ENCODE data around the gene UBAP2L.

UBAP2L gene

DNA sequence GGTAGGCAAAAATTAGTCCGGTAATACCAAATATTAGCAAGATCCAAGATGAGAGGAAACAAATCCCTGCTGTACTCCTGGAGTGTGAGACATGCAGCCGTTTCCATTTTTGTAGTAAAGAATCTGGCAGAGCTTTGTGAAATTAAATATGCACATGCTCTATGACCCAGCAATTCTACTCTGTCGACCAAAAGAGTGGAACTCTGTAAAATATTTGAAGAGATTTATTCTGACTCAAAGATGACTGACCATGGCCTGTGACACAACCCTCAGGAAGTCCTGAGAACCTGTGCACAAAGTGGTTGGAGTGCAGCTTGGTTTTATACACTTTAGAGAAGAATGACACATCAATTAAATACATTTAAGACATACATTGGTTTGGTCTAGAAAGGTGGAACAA is 67.9 kb downstream of the UBAP2L start:
- ATAC-seq (ENCODE audit: low read depth) = no peak
- no peaks in the 10 kb centered on the region for H3K36me3 ChIP-seq (ENCODE audit: low read depth)
- H3K9me3 ChIP-seq (ENCODE audit: severe bottlenecking) = no peaks in the 10 kb centered on the region
- H3K27me3 ChIP-seq (ENCODE audit: insufficient read depth, poor library complexity, severe bottlenecking) = peaks cover 6% of the 10 kb centered on the region
- no peak overlapping the region for H3K27ac ChIP-seq (ENCODE audit: poor library complexity, severe bottlenecking)
- no peaks in the 10 kb centered on the region for H3K4me1 ChIP-seq (ENCODE audit: insufficient read depth, poor library complexity, severe bottlenecking)
- TF ChIP-seq, protein P1, sequence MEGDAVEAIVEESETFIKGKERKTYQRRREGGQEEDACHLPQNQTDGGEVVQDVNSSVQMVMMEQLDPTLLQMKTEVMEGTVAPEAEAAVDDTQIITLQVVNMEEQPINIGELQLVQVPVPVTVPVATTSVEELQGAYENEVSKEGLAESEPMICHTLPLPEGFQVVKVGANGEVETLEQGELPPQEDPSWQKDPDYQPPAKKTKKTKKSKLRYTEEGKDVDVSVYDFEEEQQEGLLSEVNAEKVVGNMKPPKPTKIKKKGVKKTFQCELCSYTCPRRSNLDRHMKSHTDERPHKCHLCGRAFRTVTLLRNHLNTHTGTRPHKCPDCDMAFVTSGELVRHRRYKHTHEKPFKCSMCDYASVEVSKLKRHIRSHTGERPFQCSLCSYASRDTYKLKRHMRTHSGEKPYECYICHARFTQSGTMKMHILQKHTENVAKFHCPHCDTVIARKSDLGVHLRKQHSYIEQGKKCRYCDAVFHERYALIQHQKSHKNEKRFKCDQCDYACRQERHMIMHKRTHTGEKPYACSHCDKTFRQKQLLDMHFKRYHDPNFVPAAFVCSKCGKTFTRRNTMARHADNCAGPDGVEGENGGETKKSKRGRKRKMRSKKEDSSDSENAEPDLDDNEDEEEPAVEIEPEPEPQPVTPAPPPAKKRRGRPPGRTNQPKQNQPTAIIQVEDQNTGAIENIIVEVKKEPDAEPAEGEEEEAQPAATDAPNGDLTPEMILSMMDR (IDR thresholded peaks at IDR 0.05; ENCODE audit: poor library complexity, severe bottlenecking) = no peak
- DNase-seq (ENCODE audit: low spot score) = no peak
- H3K4me3 ChIP-seq (ENCODE audit: severe bottlenecking) = no peak overlapping the region

- Histone ChIP-seq H3K36me3 (ENCODE audit: low read depth) (no peaks in the 10 kb centered on the region), H3K9me3 (ENCODE audit: severe bottlenecking) (peaks cover 11% of the 10 kb centered on the region), H3K4me1 (ENCODE audit: insufficient read depth, poor library complexity, severe bottlenecking) (no peaks in the 10 kb centered on the region), H3K27me3 (ENCODE audit: insufficient read depth, poor library complexity, severe bottlenecking) (peaks cover 6% of the 10 kb centered on the region), H3K4me3 (ENCODE audit: severe bottlenecking) (no peak overlapping the region), H3K27ac (ENCODE audit: poor library complexity, severe bottlenecking) (no peak overlapping the region)
- DNase-seq (ENCODE audit: low spot score) = no peak
- no peak for ATAC-seq (ENCODE audit: low read depth)
- TF ChIP-seq, protein P1 (IDR thresholded peaks at IDR 0.05; ENCODE audit: poor library complexity, severe bottlenecking) = no peak
Measured at GRCh38 chr1:154290921-154291320, 70.2 kb downstream of the UBAP2L start.

DNA sequence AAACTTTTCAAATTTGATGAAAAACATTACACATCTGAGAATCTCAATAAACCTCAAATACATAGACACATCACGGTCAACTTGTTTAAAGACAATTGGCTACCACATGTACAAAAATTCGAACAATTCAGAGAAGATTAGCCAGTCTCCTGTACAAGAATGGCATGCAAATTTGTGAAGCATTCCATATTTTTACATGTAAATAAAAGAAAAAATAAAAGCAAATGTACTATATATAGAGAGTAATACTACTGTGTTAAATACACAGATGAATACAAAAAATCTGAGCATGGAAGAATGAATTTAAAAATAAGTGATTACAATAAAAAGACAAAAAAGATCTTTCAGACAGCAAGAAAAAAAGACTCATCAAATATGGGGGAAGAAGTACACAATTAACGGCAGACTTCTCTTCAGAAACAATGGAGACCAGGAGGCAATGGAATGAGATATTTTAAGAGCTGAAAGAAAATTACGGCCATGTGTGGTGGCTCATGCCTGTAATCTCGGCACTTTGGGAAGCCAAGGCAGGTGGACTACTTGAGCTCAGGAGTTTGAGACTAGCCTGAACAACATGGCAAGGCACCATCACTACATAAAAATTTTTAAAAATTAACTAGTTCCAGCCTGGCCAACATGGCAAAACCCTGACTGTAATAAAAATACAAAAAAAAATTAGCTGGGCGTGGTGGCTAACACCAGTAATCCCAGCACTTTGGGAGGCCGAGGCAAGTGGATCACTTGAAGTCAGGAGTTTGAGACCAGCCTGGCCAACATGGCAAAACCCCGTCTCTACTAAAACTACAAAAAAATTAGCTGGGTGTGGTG is 74.9 kb downstream of the UBAP2L start:
- Histone ChIP-seq H3K36me3 (ENCODE audit: low read depth) (no peaks in the 10 kb centered on the region), H3K4me1 (ENCODE audit: insufficient read depth, poor library complexity, severe bottlenecking) (no peaks in the 10 kb centered on the region), H3K27ac (ENCODE audit: poor library complexity, severe bottlenecking) (no peak overlapping the region), H3K9me3 (ENCODE audit: severe bottlenecking) (peaks cover 12% of the 10 kb centered on the region), H3K4me3 (ENCODE audit: severe bottlenecking) (no peak overlapping the region), H3K27me3 (ENCODE audit: insufficient read depth, poor library complexity, severe bottlenecking) (peaks cover 6% of the 10 kb centered on the region)
- DNase-seq (ENCODE audit: low spot score) (no peak), ATAC-seq (ENCODE audit: low read depth) (no peak)
- TF ChIP-seq, protein P1 (IDR thresholded peaks at IDR 0.05; ENCODE audit: poor library complexity, severe bottlenecking) = no peak

GRCh38 chr1:154301582-154301981 is 80.8 kb downstream of the UBAP2L start:
- H3K27me3 ChIP-seq (ENCODE audit: insufficient read depth, poor library complexity, severe bottlenecking) = no peaks in the 10 kb centered on the region
- no peak overlapping the region for H3K27ac ChIP-seq (ENCODE audit: poor library complexity, severe bottlenecking)
- no peak for ATAC-seq (ENCODE audit: low read depth)

More at GRCh38 chr1:154301582-154301981, 80.8 kb downstream of the UBAP2L start:
- no peaks in the 10 kb centered on the region for H3K36me3 ChIP-seq (ENCODE audit: low read depth)
- TF ChIP-seq, protein P1 (IDR thresholded peaks at IDR 0.05; ENCODE audit: poor library complexity, severe bottlenecking) = no peak
- H3K4me3 ChIP-seq (ENCODE audit: severe bottlenecking) = no peak overlapping the region
- H3K9me3 ChIP-seq (ENCODE audit: severe bottlenecking) = no peaks in the 10 kb centered on the region
- DNase-seq (ENCODE audit: low spot score) = no peak
- H3K4me1 ChIP-seq (ENCODE audit: insufficient read depth, poor library complexity, severe bottlenecking) = no peaks in the 10 kb centered on the region
